ENCODE data around the gene LHPP.

Gene LHPP

DNA sequence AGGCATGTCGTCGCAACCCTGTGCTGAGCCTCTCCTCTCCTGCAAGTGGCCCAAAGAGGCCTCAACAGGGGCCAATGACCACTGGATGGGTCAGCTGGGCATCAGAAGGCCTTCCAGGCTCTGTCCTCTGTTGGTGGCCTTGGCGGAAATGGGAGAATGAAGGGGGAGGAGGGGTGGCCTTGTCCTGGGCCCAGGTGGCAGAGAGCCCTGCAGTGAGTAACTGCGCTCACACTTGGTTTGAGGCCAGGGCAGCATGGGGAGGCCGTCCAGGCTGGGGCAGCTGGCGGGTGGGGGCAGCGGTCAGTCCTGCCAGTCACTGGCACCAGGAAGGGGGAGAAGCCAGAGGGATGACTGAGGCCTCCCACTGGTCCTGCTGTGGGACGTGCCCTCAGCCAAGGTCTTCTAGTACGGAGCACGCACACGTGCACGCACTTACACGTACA, 59.8 kb downstream of the LHPP start:
- TF ChIP-seq, protein P1, sequence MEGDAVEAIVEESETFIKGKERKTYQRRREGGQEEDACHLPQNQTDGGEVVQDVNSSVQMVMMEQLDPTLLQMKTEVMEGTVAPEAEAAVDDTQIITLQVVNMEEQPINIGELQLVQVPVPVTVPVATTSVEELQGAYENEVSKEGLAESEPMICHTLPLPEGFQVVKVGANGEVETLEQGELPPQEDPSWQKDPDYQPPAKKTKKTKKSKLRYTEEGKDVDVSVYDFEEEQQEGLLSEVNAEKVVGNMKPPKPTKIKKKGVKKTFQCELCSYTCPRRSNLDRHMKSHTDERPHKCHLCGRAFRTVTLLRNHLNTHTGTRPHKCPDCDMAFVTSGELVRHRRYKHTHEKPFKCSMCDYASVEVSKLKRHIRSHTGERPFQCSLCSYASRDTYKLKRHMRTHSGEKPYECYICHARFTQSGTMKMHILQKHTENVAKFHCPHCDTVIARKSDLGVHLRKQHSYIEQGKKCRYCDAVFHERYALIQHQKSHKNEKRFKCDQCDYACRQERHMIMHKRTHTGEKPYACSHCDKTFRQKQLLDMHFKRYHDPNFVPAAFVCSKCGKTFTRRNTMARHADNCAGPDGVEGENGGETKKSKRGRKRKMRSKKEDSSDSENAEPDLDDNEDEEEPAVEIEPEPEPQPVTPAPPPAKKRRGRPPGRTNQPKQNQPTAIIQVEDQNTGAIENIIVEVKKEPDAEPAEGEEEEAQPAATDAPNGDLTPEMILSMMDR (IDR thresholded peaks at IDR 0.05; ENCODE audit: extremely low read depth, insufficient read depth, missing control alignments), result no peak
- no peak for DNase-seq (ENCODE audit: low spot score)
- in situ Hi-C loops (cut with MboI; ENCODE audit: low pct_unique_long_range_greater_than_20kb, low sequenced_read_pairs, unreplicated experiment), result no loop called here

DNA sequence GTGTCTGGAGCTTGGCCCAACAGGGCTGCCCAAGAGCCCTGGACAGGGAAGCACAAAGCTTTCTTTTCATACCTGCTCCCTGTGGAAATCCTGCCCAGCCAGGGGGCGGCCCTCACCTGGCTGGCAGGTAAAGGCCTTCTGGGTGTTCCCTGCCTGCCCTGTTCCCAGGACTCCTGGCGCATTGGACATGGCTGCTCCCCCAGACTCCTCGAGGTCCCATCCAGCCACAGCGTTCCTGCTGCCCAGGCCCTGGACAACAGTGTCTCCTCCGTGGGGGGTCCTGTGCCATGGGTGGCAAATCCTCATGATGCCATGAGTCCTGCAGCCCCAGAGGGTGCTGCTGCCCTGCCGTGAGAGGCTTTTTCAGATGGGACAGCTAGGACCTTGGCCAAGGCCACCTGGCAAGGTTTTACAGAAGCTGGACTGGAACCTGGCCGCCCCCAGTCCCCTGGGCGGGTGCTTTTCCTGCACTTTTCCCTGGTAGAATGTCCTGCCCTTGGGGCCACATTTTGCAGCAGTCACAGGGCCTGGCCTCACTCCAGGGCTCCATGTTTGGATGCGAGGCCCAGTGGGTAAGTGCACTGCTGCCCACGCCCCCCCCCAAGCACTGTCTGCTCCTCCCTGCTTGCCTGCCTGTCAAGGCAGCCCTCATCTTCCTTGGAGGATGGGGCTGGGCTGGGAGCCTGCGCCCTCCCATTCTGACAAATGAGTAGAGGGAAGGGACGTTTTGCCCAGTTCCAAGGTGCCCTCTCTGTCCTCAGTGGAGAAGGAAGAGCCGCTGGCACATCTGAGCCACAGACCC, 60.7 kb downstream of the LHPP start:
- TF ChIP-seq, protein P1 (IDR thresholded peaks at IDR 0.05; ENCODE audit: extremely low read depth, insufficient read depth, missing control alignments), result no peak
- no peak for DNase-seq (ENCODE audit: low spot score)
- in situ Hi-C loops (cut with MboI; ENCODE audit: low pct_unique_long_range_greater_than_20kb, low sequenced_read_pairs, unreplicated experiment), result no loop called here

DNA sequence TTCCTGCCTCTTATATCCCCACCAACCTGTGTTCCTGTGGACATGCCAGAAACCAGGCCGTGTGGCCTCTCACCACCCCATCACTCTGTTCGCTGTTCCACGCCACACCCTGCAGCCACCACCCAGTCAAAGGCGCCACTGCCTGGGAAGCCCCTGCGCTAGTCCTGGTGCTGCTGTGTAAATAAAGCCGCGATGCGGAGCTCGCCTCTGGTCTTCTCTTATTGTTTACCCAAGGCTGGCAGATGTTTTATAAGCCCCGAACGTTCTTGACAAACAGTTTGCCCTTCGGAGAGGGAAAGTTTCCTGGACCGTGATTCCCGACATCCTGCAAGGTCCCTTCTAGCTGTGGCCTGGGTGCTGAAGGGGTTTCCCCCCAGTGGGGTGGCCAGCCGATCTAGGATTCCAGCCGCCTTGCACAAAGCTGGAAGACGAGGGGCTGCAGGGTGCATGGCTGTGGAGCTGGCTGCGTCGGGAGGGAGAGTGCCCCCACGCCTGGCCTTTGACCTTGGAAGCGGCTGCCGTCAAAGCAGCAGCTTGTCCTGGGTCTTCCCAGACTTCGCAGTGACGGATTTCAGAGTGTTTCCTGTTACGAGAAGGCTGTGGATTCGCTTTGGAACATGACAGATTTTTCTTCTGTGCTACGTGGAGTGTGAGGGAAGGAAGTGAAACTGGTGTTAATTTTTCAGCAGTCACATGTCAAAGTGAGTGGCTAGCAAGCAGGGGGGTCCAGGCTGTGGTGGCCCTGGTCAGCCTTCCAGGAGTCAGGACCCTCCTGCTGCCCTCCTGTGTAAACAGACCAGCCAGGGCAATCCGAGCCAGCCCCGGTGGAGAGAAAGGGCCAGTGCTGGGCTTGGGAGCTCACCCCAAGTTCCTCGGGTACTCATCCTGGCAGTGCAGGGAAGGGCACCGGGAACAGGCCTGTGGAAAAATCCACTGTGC, 61.6 kb downstream of the LHPP start:
- DNase-seq (ENCODE audit: low spot score), result no peak
- in situ Hi-C loops (cut with MboI; ENCODE audit: low pct_unique_long_range_greater_than_20kb, low sequenced_read_pairs, unreplicated experiment), result no loop called here
- TF ChIP-seq, protein P1 (IDR thresholded peaks at IDR 0.05; ENCODE audit: extremely low read depth, insufficient read depth, missing control alignments), result no peak

DNA sequence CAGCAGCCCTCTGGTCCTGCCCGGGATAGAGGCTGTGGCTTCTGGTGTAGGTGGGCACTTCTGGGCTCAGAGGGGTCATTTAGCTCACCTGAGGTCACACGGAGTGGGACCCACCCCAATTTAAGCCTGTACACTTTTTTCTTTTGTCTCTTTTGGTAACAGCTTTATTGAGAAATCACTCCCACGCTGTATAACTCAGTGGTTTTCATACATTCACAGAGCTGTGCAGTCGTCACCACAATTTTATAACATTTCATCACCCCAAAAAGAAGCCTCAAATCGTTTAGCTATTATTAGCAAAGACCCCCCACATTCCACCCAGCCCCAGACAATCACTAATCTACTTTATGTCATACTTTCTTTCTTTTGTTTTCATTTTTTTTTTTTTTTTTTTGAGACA, 62.3 kb downstream of the LHPP start:
- in situ Hi-C loops (cut with MboI; ENCODE audit: low pct_unique_long_range_greater_than_20kb, low sequenced_read_pairs, unreplicated experiment), result no loop called here
- TF ChIP-seq, protein P1 (IDR thresholded peaks at IDR 0.05; ENCODE audit: extremely low read depth, insufficient read depth, missing control alignments), result no peak
- DNase-seq (ENCODE audit: low spot score), result no peak

DNA sequence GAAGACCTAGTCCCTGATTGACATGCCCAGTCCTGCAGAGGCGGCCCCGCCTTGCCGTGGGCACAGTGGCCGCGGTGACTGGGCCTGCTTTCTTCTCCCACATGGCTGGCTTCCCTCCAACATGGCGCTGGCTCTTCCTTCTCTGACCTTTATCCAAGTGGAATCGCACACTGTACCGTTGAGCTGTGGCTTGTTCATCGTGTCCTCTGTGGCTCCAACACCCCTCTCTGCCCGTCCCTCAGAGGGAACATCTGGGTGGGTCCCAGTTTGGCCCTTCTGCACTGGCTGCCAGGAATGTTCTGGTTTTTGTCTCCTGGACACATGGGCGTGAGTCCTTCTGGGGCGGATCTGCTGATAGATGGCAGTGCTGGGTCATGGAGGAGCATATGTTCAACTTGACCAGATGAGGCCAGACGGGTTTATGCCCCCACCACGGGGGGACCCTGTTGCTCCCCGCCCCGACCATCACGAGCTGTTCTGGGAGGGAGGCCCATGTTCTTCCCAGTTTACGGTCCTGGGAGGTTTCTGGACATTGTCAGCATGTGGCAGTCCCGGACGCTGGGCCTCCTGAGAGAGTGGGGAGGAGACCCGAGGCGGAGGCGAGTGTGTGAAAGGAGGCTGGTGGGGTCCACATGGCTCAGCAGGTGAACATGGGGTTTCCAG, 63.5 kb downstream of the LHPP start:
- in situ Hi-C loops (cut with MboI; ENCODE audit: low pct_unique_long_range_greater_than_20kb, low sequenced_read_pairs, unreplicated experiment), result no loop called here
- no peak for DNase-seq (ENCODE audit: low spot score)
- TF ChIP-seq, protein P1 (IDR thresholded peaks at IDR 0.05; ENCODE audit: extremely low read depth, insufficient read depth, missing control alignments), result no peak

Data from GM13977 (cell line).